Measurements from ENCODE around the gene SCAF4. TPM values are rescaled to one million over a fixed set of nuclear protein-coding genes. Genes with fewer than 3 reads are reported as not detected.

The SCAF4 gene
- polyA plus RNA-seq, 1 of the 3 experiments (the other 2 are of a cell fraction) = 8.5 TPM

DNA sequence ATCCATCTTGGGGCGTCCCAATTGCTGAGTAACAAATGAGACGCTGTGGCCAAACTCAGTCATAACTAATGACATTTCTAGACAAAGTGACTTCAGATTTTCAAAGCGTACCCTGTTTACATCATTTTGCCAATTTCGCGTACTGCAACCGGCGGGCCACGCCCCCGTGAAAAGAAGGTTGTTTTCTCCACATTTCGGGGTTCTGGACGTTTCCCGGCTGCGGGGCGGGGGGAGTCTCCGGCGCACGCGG is 72.7 kb downstream of the SCAF4 start:
- peaks cover 42% of the 10 kb centered on the region for H3K79me2 ChIP-seq (ENCODE audit: insufficient read depth)
- no peaks in the 10 kb centered on the region for H3K9me2 ChIP-seq
- no peaks in the 10 kb centered on the region for H3F3A ChIP-seq (replicated peaks; ENCODE audit: insufficient read depth)
- H3K36me3 ChIP-seq (replicated peaks in 1 of 2; ENCODE audit: control insufficient read depth in 1 of 2, insufficient read depth in 2 of 2, low read length in 1 of 2) = peaks cover 8 to 14% of the 10 kb centered on the region in 2 experiments
- POLR2A ChIA-PET = no interaction called here
- H3K9me3 ChIP-seq = no peaks in the 10 kb centered on the region
- peaks cover 38% of the 10 kb centered on the region for H4K20me1 ChIP-seq (ENCODE audit: insufficient read depth)
- peak overlapping the region; percentile 62 to 86; a peak in 3 of 4 replicates for H3K27ac ChIP-seq (ENCODE audit: low read depth in 2 of 2, low read length in 1 of 2)
- H3K4me3 ChIP-seq (ENCODE audit: low read depth in 2 of 2, low read length in 1 of 2) = peak overlapping the region; percentile 77 to 88
- no peak overlapping the region for H3K9ac ChIP-seq
- H3K4me1 ChIP-seq (ENCODE audit: control insufficient read depth in 1 of 2, insufficient read depth in 2 of 2, low read depth in 1 of 2, low read length in 1 of 2) = peaks cover 2 to 9% of the 10 kb centered on the region in 2 experiments; a peak in 3 of 4 replicates
- peak overlapping the region; percentile 69 for H2AFZ ChIP-seq (ENCODE audit: low read depth)
- DNase-seq = no peak
- TF ChIP-seq MXI1 (IDR thresholded peaks at IDR 0.05; ENCODE audit: low read depth, low read length) = peak; percentile 81
- TF ChIP-seq TEAD4 (IDR thresholded peaks at IDR 0.05; ENCODE audit: borderline replicate concordance, insufficient read depth) = no peak
- TF ChIP-seq SIN3A (IDR thresholded peaks at IDR 0.05; ENCODE audit: borderline replicate concordance, low read depth, low read length) = no peak
- peak; percentile 43; the same call in 1 of the 2 replicates for TF ChIP-seq YY1 (IDR thresholded peaks at IDR 0.05; ENCODE audit: low read depth)
- TF ChIP-seq, protein P1, sequence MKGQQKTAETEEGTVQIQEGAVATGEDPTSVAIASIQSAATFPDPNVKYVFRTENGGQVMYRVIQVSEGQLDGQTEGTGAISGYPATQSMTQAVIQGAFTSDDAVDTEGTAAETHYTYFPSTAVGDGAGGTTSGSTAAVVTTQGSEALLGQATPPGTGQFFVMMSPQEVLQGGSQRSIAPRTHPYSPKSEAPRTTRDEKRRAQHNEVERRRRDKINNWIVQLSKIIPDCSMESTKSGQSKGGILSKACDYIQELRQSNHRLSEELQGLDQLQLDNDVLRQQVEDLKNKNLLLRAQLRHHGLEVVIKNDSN (IDR thresholded peaks at IDR 0.05; ENCODE audit: borderline replicate concordance, low read depth) = peak; percentile 45; the same call in 1 of the 2 replicates
- TF ChIP-seq, protein P2, sequence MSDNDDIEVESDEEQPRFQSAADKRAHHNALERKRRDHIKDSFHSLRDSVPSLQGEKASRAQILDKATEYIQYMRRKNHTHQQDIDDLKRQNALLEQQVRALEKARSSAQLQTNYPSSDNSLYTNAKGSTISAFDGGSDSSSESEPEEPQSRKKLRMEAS (IDR thresholded peaks at IDR 0.05; ENCODE audit: low read depth) = peak; percentile 88
- no peak for TF ChIP-seq FOXM1 (IDR thresholded peaks at IDR 0.05; ENCODE audit: low read depth)
- TF ChIP-seq, protein P3, sequence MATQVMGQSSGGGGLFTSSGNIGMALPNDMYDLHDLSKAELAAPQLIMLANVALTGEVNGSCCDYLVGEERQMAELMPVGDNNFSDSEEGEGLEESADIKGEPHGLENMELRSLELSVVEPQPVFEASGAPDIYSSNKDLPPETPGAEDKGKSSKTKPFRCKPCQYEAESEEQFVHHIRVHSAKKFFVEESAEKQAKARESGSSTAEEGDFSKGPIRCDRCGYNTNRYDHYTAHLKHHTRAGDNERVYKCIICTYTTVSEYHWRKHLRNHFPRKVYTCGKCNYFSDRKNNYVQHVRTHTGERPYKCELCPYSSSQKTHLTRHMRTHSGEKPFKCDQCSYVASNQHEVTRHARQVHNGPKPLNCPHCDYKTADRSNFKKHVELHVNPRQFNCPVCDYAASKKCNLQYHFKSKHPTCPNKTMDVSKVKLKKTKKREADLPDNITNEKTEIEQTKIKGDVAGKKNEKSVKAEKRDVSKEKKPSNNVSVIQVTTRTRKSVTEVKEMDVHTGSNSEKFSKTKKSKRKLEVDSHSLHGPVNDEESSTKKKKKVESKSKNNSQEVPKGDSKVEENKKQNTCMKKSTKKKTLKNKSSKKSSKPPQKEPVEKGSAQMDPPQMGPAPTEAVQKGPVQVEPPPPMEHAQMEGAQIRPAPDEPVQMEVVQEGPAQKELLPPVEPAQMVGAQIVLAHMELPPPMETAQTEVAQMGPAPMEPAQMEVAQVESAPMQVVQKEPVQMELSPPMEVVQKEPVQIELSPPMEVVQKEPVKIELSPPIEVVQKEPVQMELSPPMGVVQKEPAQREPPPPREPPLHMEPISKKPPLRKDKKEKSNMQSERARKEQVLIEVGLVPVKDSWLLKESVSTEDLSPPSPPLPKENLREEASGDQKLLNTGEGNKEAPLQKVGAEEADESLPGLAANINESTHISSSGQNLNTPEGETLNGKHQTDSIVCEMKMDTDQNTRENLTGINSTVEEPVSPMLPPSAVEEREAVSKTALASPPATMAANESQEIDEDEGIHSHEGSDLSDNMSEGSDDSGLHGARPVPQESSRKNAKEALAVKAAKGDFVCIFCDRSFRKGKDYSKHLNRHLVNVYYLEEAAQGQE (IDR thresholded peaks at IDR 0.05; ENCODE audit: low read depth, low read length) = no peak
- peak overlapping the region; percentile 69 for H3K4me2 ChIP-seq
- H3K27me3 ChIP-seq (ENCODE audit: insufficient read depth) = no peaks in the 10 kb centered on the region
- CTCF ChIA-PET = no interaction called here
- 12% methylated on average over 9 of the region's 18 CpGs for WGBS (ENCODE audit: low lambda C conversion rate)

DNA sequence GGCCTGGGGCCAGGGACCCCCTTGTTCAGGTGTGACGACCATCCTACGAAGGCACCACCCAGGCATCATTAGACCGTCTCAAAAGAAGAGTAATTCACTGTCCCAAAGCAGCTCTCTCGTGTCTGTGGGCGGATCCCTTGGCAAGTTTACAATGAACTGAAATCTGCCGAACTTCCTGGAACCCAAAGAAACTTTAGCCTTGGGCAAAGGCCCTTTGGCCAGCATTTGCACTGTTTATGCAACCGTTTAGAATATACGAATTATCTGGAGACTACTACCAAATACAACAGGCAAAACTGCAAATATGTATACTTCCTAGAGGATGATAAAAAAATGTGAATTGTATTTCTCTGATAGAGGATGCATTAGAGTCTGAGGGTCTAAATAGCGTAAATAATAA is 73.9 kb downstream of the SCAF4 start:
- ChIA-PET CTCF (no interaction called here), POLR2A (no interaction called here)
- Histone ChIP-seq H4K20me1 (ENCODE audit: insufficient read depth) (peaks cover 27% of the 10 kb centered on the region), H3K9me2 (no peaks in the 10 kb centered on the region), H2AFZ (ENCODE audit: low read depth) (no peak overlapping the region), H3K27ac (ENCODE audit: low read depth in 2 of 2, low read length in 1 of 2) (no peak overlapping the region), H3K4me1 (ENCODE audit: control insufficient read depth in 1 of 2, insufficient read depth in 2 of 2, low read depth in 1 of 2, low read length in 1 of 2) (peaks cover 2 to 9% of the 10 kb centered on the region in 2 experiments; a peak in 3 of 4 replicates), H3F3A (replicated peaks; ENCODE audit: insufficient read depth) (no peaks in the 10 kb centered on the region), H3K4me3 (ENCODE audit: low read depth in 2 of 2, low read length in 1 of 2) (no peak overlapping the region), H3K9me3 (no peaks in the 10 kb centered on the region), H3K27me3 (ENCODE audit: insufficient read depth) (no peaks in the 10 kb centered on the region), H3K79me2 (ENCODE audit: insufficient read depth) (peaks cover 31% of the 10 kb centered on the region), H3K9ac (no peak overlapping the region), H3K4me2 (no peak overlapping the region), H3K36me3 (replicated peaks in 1 of 2; ENCODE audit: control insufficient read depth in 1 of 2, insufficient read depth in 2 of 2, low read length in 1 of 2) (peaks cover 8 to 11% of the 10 kb centered on the region in 2 experiments)
- DNase-seq = no peak
- 94% methylated on average over 5 of the region's 9 CpGs for WGBS (ENCODE audit: low lambda C conversion rate)
- TF ChIP-seq, protein P4, sequence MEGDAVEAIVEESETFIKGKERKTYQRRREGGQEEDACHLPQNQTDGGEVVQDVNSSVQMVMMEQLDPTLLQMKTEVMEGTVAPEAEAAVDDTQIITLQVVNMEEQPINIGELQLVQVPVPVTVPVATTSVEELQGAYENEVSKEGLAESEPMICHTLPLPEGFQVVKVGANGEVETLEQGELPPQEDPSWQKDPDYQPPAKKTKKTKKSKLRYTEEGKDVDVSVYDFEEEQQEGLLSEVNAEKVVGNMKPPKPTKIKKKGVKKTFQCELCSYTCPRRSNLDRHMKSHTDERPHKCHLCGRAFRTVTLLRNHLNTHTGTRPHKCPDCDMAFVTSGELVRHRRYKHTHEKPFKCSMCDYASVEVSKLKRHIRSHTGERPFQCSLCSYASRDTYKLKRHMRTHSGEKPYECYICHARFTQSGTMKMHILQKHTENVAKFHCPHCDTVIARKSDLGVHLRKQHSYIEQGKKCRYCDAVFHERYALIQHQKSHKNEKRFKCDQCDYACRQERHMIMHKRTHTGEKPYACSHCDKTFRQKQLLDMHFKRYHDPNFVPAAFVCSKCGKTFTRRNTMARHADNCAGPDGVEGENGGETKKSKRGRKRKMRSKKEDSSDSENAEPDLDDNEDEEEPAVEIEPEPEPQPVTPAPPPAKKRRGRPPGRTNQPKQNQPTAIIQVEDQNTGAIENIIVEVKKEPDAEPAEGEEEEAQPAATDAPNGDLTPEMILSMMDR (IDR thresholded peaks at IDR 0.05) = no peak

Data from SK-N-SH (cell line).